Skeletal muscle satellite cell (primary cell): ENCODE data around the gene KIRREL3.

Source experiments
- H3K27me3 ChIP-seq: 2 replicates; pipeline ENCODE4 v1.7.0; 2013; ENCODE audit warnings: low read length; ENCODE audit not compliant: control insufficient read depth, insufficient read depth
- H3K36me3 ChIP-seq: 2 replicates; pipeline ENCODE4 v1.7.0; 2013; ENCODE audit warnings: mild to moderate bottlenecking, control low read depth, low read length; ENCODE audit not compliant: insufficient read depth
- H3K4me1 ChIP-seq: 2 replicates; pipeline ENCODE4 v1.7.0; 2013; ENCODE audit warnings: low read length; ENCODE audit not compliant: control insufficient read depth, insufficient read depth
- H3K4me2 ChIP-seq: 2 replicates; pipeline ENCODE4 v1.7.0; 2013; ENCODE audit warnings: mild to moderate bottlenecking, low read length
- H3K4me3 ChIP-seq: 2 replicates; pipeline ENCODE4 v1.7.0; 2013; ENCODE audit warnings: low read length
- H3K9ac ChIP-seq: 2 replicates; pipeline ENCODE4 v1.7.0; 2013; ENCODE audit warnings: mild to moderate bottlenecking, low read depth, low read length, moderate library complexity
- H3K9me3 ChIP-seq: replicated peaks from 2 replicates; pipeline ENCODE4 v1.7.0; 2013; ENCODE audit warnings: mild to moderate bottlenecking, control low read depth, low read length

KIRREL3 gene

DNA sequence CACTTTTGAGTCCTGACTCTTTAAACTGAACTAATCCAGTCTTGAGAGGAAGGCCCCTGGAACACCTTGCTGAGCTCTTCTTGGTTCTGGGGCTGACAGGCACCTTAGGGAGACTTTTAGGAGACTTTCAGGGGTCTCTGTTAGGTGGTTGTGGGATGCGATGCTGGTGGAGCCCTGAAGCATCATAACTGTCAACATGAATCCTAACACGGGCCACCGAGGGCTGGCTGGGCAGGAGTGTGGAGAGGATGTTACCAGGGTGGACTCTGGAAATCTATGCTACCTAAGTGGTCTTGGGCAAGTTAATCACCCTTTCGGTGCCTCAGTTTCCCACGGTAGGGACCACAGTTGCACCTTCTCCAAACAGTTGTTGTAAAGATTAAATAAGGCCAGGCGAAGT, 538.6 kb downstream of the KIRREL3 start:
- no peak overlapping the region for H3K4me2 ChIP-seq
- H3K27me3 ChIP-seq, result no peaks in the 10 kb centered on the region
- no peaks in the 10 kb centered on the region for H3K36me3 ChIP-seq
- no peak overlapping the region for H3K4me3 ChIP-seq
- H3K9ac ChIP-seq, result no peak overlapping the region
- H3K4me1 ChIP-seq, result peaks cover 8% of the 10 kb centered on the region
- no peaks in the 10 kb centered on the region for H3K9me3 ChIP-seq

DNA sequence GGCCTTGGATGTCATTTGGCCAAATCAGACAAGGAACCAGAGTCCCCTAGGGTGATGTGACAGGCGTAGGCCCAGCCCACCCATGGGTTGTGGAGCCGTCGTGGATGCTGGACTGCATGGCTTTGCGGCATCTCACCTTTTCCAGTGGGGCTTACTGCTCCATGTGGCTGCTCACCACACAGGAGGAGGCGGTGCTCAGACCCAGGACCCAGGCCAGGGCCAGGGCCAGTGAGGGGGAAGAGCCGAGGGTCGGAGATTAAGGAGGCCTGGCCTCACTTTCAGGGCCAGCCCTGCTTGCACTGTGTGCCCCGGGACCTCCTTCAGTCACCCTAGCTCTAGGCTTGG, 539.5 kb downstream of the KIRREL3 start:
- no peaks in the 10 kb centered on the region for H3K9me3 ChIP-seq
- no peak overlapping the region for H3K4me3 ChIP-seq
- no peaks in the 10 kb centered on the region for H3K27me3 ChIP-seq
- no peak overlapping the region for H3K9ac ChIP-seq
- H3K36me3 ChIP-seq, result no peaks in the 10 kb centered on the region
- H3K4me1 ChIP-seq, result peaks cover 7% of the 10 kb centered on the region
- H3K4me2 ChIP-seq, result no peak overlapping the region

DNA sequence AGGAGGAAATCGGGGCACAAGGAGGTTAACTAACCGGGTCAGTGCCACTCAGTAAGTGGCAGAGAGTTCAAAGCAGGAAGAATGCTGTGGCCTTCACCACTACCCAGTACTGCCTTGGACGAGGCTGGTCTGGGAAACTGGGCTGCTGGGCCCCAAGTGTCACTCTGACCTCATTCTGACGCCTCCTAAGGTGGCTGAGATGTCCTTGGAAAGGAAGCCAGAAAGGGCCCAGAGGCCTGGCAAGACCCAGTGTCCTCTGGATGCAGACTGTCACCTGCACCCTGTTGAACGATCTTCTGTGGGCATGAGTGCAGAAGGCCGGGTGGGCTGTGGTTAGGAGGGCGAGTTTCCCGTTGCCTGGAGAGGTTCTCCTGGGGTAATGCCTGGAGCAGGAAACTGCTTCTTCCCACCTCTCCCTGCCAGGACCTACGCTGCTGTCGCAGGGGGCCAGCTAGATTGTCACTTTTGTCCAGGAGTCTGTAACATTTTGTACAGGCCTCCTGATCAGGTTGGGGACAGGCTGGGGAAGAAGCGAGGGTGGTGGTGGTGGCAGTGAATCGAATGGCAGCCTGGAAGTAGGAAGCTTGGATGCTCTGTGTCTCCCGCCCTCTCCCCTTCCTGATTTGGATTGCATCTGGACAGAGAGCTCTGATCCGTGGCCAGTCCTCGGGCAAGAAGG, 540.0 kb downstream of the KIRREL3 start:
- Histone ChIP-seq H3K4me1 (peaks cover 2% of the 10 kb centered on the region), H3K9me3 (no peaks in the 10 kb centered on the region), H3K4me3 (no peak overlapping the region), H3K36me3 (no peaks in the 10 kb centered on the region), H3K4me2 (no peak overlapping the region), H3K9ac (no peak overlapping the region), H3K27me3 (no peaks in the 10 kb centered on the region)

DNA sequence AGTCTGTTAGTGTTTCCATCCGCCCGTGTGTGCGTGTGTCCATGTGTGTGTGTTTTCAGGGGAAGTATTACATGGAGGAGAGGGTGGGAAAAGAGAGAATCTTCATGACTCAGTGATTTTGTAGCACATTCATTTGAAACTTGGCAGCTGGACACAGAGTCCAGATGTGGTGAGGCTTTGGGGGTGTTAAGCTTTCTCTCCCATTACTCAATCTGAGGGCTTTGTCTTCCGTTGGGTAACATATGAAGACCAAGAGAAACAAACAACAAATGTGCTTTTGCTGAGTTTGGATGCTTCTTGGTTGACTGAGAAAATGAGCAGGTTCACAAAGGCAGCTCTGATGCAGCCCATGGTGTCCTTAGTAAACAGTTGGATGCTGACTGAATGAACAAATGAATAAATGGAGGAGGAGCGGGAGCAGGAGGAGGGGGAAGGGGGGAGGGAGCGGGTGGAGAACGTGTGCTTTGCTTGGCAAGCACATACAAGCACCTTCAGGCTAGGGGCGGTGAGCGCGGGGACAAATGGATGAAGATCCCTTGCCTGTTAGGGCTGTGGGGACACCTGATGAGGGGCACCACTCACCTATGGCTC, 540.8 kb downstream of the KIRREL3 start:
- H3K4me2 ChIP-seq, result no peak overlapping the region
- H3K4me3 ChIP-seq, result no peak overlapping the region
- H3K9ac ChIP-seq, result no peak overlapping the region
- no peaks in the 10 kb centered on the region for H3K4me1 ChIP-seq
- no peaks in the 10 kb centered on the region for H3K36me3 ChIP-seq
- H3K27me3 ChIP-seq, result no peaks in the 10 kb centered on the region
- no peaks in the 10 kb centered on the region for H3K9me3 ChIP-seq

DNA sequence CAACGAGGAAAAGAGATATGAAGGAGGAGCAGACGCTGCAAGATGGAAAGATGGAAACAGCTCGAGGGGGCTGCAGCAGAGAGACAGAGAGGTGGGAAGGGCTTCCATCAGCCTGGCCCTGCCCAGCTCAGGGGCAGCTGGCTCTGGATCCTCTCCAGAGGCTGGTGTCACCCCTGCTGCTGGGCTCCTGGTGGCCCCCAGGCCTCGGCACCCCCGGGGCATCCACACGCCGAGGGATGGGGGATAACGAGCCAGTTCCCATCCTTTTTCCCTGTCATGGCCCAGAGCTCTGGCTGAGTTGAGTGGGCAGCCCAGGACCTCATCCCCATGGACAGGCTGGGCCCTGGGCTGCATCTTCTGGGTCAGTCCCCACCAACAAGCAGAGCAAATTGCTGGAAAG, 542.8 kb downstream of the KIRREL3 start:
- Histone ChIP-seq H3K4me3 (no peak overlapping the region), H3K27me3 (peaks cover 4% of the 10 kb centered on the region), H3K9me3 (no peaks in the 10 kb centered on the region), H3K4me1 (no peaks in the 10 kb centered on the region), H3K4me2 (no peak overlapping the region), H3K9ac (no peak overlapping the region), H3K36me3 (no peaks in the 10 kb centered on the region)

DNA sequence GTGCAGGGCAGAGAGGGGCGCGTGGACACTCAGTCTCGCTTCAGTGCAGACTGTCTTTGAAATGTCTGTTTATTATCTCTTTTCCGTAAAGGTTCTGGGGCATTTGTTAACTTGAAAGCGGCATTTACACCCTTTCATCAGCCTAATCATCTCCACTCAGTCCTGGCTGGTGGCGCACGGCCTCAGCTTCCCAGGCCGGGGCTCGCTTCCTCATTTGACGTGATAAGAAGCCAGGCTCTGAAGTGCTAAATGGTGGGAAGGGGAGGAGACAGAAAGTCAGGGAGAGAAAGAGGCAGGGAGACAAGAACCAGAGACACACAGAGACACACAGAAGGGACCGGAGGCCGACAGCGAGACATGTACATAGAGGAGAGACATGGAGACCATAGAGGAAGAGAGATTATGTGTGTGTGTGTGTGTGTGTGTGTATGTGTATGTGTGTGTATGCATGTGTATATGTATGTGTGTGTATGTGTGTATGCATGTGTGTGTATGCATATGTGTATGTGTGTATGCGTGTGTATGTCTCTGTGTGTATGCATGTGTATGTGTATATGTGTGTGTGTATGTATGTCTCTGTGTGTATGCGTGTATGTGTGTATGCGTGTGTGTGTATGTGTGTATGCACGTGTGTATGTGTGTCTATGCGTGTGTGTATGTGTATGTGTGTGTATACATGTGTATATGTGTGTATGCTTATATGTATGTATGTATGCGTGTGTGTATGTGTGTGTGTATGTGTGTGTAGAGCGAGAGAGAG, 543.6 kb downstream of the KIRREL3 start:
- Histone ChIP-seq H3K4me2 (no peak overlapping the region), H3K9ac (no peak overlapping the region), H3K36me3 (no peaks in the 10 kb centered on the region), H3K27me3 (peaks cover 10% of the 10 kb centered on the region), H3K4me3 (no peak overlapping the region), H3K9me3 (no peaks in the 10 kb centered on the region), H3K4me1 (no peaks in the 10 kb centered on the region)

DNA sequence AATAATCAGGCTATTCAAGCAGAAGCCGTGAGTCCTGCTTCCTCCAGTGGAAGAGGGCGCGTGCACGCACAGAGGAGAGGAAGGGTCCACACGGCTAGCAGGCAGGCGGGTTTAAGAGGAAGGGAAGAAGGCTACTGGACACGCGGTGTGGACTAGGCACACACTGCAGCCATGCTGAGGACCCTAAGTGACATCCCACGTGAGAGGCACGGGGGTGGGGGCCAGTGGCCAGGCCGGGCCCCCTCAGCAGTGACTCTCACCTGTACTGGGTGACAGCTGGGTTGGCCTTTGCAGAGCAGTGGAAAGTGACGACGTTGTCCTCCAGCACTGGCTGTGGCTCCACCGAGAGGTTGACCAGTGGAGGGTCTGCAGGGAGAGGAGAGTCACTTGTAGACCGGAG, 544.5 kb downstream of the KIRREL3 start:
- Histone ChIP-seq H3K9ac (no peak overlapping the region), H3K4me2 (no peak overlapping the region), H3K36me3 (no peaks in the 10 kb centered on the region), H3K4me1 (no peaks in the 10 kb centered on the region), H3K4me3 (no peak overlapping the region), H3K27me3 (peaks cover 10% of the 10 kb centered on the region), H3K9me3 (no peaks in the 10 kb centered on the region)

DNA sequence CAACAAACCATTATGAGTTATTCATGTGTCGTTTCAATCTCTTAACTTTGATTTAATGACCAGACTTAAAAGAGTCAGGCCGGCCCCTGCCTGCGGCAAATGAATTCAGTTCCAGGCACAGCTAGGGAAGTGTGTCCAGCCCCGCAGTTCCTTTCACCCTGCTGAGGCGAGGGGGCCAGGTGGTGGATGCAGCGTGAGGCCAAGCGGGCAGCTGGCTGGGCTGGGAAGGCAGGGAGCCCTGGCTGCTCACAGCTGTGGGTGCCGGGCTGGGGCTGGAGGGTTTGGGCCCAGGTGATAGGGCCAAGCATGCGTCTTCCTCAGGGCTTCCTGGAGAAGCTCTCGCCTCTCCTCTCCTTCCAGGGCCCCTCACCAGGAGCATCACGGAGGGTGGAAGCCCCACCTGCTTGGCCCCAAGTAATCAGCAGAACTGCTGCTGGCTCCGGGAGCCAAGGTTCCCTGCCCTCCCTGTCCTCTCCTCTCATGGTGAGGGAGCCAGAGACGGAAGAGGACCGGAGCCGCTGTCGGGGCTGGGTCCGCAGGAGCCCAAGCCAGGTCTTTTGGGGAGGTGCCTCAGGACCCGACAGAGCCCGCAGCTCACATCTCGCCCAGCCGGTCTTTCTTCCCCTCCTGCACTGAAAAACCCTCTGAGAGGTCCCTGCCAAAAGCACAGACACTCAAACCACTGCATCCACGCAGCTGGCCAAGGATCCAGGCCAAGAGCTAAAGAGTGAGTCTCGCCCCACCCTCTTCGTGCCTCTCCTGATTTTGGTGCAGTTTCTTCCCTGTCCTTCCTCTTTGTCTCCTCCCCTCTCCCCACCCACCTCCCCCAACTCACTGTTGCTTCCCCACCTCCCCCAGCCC, 548.1 kb downstream of the KIRREL3 start:
- Histone ChIP-seq H3K4me3 (no peak overlapping the region), H3K27me3 (peaks cover 10% of the 10 kb centered on the region), H3K36me3 (no peaks in the 10 kb centered on the region), H3K9ac (no peak overlapping the region), H3K9me3 (no peaks in the 10 kb centered on the region), H3K4me1 (no peaks in the 10 kb centered on the region), H3K4me2 (no peak overlapping the region)

DNA sequence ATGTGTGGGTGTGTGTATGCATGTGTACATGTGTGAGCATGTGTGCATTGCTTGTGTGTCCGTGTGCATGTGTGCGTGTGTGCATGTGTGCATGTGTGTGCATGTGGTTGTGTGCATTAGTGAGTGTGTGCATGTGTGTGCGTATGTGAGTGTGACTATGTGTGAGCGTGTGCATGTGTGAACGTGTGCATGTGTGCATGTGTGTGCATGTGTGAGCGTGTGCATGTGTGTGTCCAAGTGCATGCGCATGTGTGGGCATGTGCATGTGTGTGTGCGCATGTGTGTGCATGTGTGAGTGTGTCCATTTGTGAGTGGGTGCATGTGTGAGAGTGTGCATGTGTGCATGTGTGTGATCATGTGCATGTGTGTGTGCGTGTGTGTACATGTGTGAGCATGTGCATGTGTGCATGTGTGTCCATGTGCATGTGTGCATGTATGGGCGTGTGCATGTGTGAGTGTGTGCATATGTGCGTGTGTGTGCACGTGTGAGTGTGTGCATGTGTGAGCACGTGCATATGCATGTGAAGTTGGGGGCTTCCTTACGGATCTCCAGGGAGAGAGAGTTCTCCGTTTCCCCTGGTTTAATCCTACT, 549.3 kb downstream of the KIRREL3 start:
- Histone ChIP-seq H3K4me1 (no peaks in the 10 kb centered on the region), H3K9me3 (no peaks in the 10 kb centered on the region), H3K4me3 (no peak overlapping the region), H3K27me3 (peaks cover 10% of the 10 kb centered on the region), H3K36me3 (no peaks in the 10 kb centered on the region), H3K9ac (no peak overlapping the region), H3K4me2 (no peak overlapping the region)

DNA sequence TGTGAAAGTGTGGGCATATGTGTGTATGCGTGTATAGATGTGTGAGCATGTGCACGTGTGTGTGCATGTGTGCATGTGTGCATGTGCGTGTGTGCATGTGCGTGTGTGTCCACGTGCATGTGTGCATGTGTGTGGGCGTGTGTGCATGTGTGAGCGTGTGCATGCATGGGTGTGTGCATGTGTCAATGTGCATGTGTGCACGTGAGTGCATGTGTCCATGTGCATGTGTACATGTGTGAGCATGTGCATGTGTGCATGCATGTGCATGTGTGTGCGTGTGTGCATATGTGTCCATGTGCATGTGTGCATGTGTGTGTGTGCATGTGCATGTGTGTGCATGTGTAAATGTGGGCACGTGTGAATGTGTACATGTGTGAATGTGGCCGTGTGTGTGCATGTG, 549.8 kb downstream of the KIRREL3 start:
- H3K9me3 ChIP-seq, result no peaks in the 10 kb centered on the region
- H3K9ac ChIP-seq, result no peak overlapping the region
- H3K4me3 ChIP-seq, result no peak overlapping the region
- no peaks in the 10 kb centered on the region for H3K4me1 ChIP-seq
- peaks cover 10% of the 10 kb centered on the region for H3K27me3 ChIP-seq
- H3K36me3 ChIP-seq, result no peaks in the 10 kb centered on the region
- no peak overlapping the region for H3K4me2 ChIP-seq

DNA sequence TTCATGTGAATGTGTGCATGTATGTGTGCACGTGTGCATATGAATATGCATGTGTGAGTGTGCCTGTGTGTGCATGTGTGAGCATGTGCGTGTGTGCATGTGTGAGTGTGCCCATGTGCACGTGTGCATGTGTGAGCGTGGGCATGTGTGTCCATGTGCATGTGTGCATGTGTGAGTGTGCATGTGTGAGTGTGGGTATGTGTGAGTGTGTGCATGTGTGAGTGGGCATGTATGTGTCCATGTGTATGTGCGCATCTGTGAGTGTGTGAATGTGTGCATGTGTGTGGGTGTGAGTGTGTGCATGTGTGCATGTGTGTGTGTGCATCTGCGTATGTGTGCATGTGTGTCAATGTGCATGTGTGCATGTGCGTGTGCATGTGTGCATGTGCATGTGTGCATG, 550.4 kb downstream of the KIRREL3 start:
- Histone ChIP-seq H3K27me3 (peaks cover 10% of the 10 kb centered on the region), H3K9me3 (no peaks in the 10 kb centered on the region), H3K4me2 (no peak overlapping the region), H3K4me1 (no peaks in the 10 kb centered on the region), H3K4me3 (no peak overlapping the region), H3K9ac (no peak overlapping the region), H3K36me3 (no peaks in the 10 kb centered on the region)
